Measurements from ENCODE around the gene ARPC2.

ARPC2 gene

DNA sequence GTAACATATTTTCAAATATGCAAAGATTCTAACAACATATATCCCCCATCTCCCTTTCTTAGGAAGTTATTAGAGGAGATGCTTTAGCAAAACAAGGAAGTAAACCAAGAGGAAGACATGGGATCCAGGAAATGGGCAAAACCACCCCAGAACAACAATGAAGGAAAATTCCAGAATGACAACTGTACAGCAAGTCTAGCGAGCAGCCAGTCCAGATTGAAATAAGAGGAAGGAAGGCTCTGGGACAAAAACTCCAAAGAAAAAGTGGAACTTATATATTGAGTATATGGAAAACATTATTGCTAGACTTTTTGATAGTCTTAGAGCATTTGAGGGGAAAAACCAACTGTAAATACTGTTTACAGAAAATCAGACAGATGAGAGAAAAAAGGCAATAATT lies 2.9 kb upstream of the ARPC2 start:
- no peaks in the 10 kb centered on the region for H3K27me3 ChIP-seq (ENCODE audit: control insufficient read depth in 3 of 3, insufficient read depth in 3 of 3, low read depth in 1 of 3, low read length in 3 of 3)
- H3K14ac ChIP-seq (ENCODE audit: low read length) = no peak overlapping the region
- H3K23ac ChIP-seq (ENCODE audit: low read depth, low read length, poor library complexity) = no peak overlapping the region
- peaks cover 0 to 2% of the 10 kb centered on the region in 2 donors for H3K9me3 ChIP-seq (replicated peaks in 1 of 2; ENCODE audit: control insufficient read depth in 2 of 2, insufficient read depth in 1 of 2, low read depth in 1 of 2, low read length in 2 of 2)
- H2BK15ac ChIP-seq (ENCODE audit: low read length) = no peak overlapping the region
- H2AFZ ChIP-seq (ENCODE audit: low read length) = no peak overlapping the region
- H4K8ac ChIP-seq (ENCODE audit: low read depth, low read length) = no peak overlapping the region
- no peak overlapping the region for H3K4ac ChIP-seq (ENCODE audit: low read length)
- no peak for DNase-seq (ENCODE audit: low spot score)
- H2AK5ac ChIP-seq (ENCODE audit: low read depth, low read length) = no peak overlapping the region
- no peak overlapping the region for H2BK5ac ChIP-seq (ENCODE audit: low read length)
- H3K36me3 ChIP-seq (replicated peaks in 1 of 2; ENCODE audit: control insufficient read depth in 2 of 2, insufficient read depth in 2 of 2, low read length in 2 of 2) = peaks cover 0 to under 1% of the 10 kb centered on the region in 2 donors
- H3K9ac ChIP-seq (ENCODE audit: low read depth, low read length, poor library complexity) = no peak overlapping the region
- no CpG with 5 or more reads among the region's 1 CpG for WGBS, 2 donors (ENCODE audit: extremely low coverage in 2 of 2, insufficient read length in 2 of 2, insufficient replicate concordance in 1 of 2)
- no peak overlapping the region for H2BK12ac ChIP-seq (ENCODE audit: low read length)
- H3K4me3 ChIP-seq (ENCODE audit: low read length in 2 of 2) = no peak overlapping the region
- peaks cover 0 to 4% of the 10 kb centered on the region in 2 donors for H3K4me1 ChIP-seq (ENCODE audit: control insufficient read depth in 2 of 2, insufficient read depth in 1 of 2, low read depth in 1 of 2, low read length in 2 of 2)
- H3K4me2 ChIP-seq (ENCODE audit: insufficient read depth, low read length, poor library complexity, severe bottlenecking) = no peak overlapping the region
- H3K18ac ChIP-seq (ENCODE audit: low read length) = no peak overlapping the region
- H2BK120ac ChIP-seq (ENCODE audit: low read depth, low read length) = no peak overlapping the region
- no peak overlapping the region for H4K91ac ChIP-seq (ENCODE audit: low read depth, low read length, poor library complexity)
- no peak overlapping the region for H3K27ac ChIP-seq (replicated peaks; ENCODE audit: low read length)
- H3K79me1 ChIP-seq (ENCODE audit: low read depth, low read length) = peaks cover 5% of the 10 kb centered on the region

DNA sequence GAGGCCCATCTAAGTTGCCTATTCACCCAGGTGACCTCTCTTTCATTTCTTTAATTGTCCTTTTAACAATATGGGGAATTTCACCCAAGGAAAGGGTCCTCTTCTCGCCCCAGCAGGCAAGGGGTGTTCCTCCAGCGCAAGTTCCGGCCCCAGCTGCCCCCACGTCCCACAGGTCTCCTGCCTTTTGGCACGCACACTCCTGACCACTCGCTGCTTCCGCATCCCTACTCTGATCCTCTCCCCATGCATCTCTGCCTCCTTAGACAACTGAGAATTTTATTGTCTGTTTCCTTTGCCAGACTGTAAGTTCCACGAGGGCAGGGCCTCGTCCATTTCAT lies 684 bp upstream of the ARPC2 start:
- no peaks in the 10 kb centered on the region for H3K27me3 ChIP-seq (ENCODE audit: control insufficient read depth in 3 of 3, insufficient read depth in 3 of 3, low read depth in 1 of 3, low read length in 3 of 3)
- no peaks in the 10 kb centered on the region for H3K9me3 ChIP-seq (replicated peaks in 1 of 2; ENCODE audit: control insufficient read depth in 2 of 2, insufficient read depth in 1 of 2, low read depth in 1 of 2, low read length in 2 of 2)
- no CpG with 5 or more reads among the region's 9 CpGs for WGBS, 2 donors (ENCODE audit: extremely low coverage in 2 of 2, insufficient read length in 2 of 2, insufficient replicate concordance in 1 of 2)
- H3K4me3 ChIP-seq (ENCODE audit: low read length in 2 of 2) = peak overlapping the region; percentile 90 to 100
- H2AFZ ChIP-seq (ENCODE audit: low read length) = peak overlapping the region; percentile 91
- peaks cover 0 to 22% of the 10 kb centered on the region in 2 donors for H3K36me3 ChIP-seq (replicated peaks in 1 of 2; ENCODE audit: control insufficient read depth in 2 of 2, insufficient read depth in 2 of 2, low read length in 2 of 2)
- H3K4me2 ChIP-seq (ENCODE audit: insufficient read depth, low read length, poor library complexity, severe bottlenecking) = peak overlapping the region; percentile 70
- H2AK5ac ChIP-seq (ENCODE audit: low read depth, low read length) = no peak overlapping the region
- no peak overlapping the region for H3K23ac ChIP-seq (ENCODE audit: low read depth, low read length, poor library complexity)
- H4K91ac ChIP-seq (ENCODE audit: low read depth, low read length, poor library complexity) = no peak overlapping the region
- peak overlapping the region; percentile 67 for H4K8ac ChIP-seq (ENCODE audit: low read depth, low read length)
- H2BK12ac ChIP-seq (ENCODE audit: low read length) = no peak overlapping the region
- no peak overlapping the region for H3K9ac ChIP-seq (ENCODE audit: low read depth, low read length, poor library complexity)
- H3K14ac ChIP-seq (ENCODE audit: low read length) = no peak overlapping the region
- no peak overlapping the region for H2BK15ac ChIP-seq (ENCODE audit: low read length)
- no peak overlapping the region for H2BK5ac ChIP-seq (ENCODE audit: low read length)
- DNase-seq (ENCODE audit: low spot score) = no peak
- no peak overlapping the region for H3K18ac ChIP-seq (ENCODE audit: low read length)
- no peak overlapping the region for H3K27ac ChIP-seq (replicated peaks; ENCODE audit: low read length)
- H2BK120ac ChIP-seq (ENCODE audit: low read depth, low read length) = no peak overlapping the region
- no peak overlapping the region for H3K4ac ChIP-seq (ENCODE audit: low read length)
- peaks cover 7% of the 10 kb centered on the region for H3K79me1 ChIP-seq (ENCODE audit: low read depth, low read length)
- peaks cover 2 to 4% of the 10 kb centered on the region in 2 donors for H3K4me1 ChIP-seq (ENCODE audit: control insufficient read depth in 2 of 2, insufficient read depth in 1 of 2, low read depth in 1 of 2, low read length in 2 of 2)

DNA sequence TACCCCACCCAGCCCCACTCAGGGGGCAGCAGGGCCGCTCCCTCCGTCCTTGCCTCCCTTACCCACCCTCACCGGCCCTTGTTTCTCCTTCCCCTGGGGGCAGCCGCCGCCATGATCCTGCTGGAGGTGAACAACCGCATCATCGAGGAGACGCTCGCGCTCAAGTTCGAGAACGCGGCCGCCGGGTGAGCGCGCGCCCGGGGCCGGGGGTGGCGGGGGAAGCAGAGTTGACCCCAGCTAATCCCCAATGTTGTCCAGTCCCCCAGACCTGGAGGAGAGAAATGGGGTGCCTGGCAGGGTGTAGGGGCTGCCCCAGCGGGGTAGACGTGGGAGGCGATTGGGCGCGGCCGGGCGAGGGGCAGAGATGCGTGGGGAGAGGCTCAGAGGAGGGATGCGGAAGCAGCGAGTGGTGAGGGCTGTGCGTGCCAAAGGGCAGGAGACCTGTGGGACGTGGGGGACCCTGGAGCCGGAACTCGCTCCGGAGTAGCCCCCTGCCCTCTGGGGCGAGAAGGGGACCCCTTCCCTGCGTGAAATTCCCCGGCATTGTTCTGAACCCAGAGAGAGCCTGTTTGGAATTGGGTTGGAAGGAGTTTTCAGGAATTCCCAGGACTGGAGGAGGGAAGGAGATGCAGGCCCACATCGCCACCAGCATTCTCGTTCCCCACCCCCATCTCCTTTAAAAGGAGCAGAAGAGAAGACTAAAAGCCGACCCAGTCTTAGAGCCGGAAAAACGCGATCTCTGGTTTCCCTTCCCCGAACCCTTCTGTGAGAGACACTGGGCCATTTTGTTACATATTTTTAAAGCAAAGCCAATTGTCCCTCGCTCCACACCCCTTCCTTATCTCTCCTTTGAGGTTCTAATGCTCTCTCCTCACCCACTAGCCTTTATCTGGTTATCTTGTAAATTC lies 625 bp downstream of the ARPC2 start:
- Histone ChIP-seq H3K9ac (ENCODE audit: low read depth, low read length, poor library complexity) (peak overlapping the region; percentile 95), H2BK15ac (ENCODE audit: low read length) (no peak overlapping the region), H4K8ac (ENCODE audit: low read depth, low read length) (no peak overlapping the region), H2BK5ac (ENCODE audit: low read length) (peak overlapping the region; percentile 96), H2BK120ac (ENCODE audit: low read depth, low read length) (no peak overlapping the region), H2AFZ (ENCODE audit: low read length) (peak overlapping the region; percentile 91), H3K4me3 (ENCODE audit: low read length in 2 of 2) (peak overlapping the region; percentile 90 to 100), H2BK12ac (ENCODE audit: low read length) (no peak overlapping the region), H3K23ac (ENCODE audit: low read depth, low read length, poor library complexity) (peak overlapping the region; percentile 90), H3K36me3 (replicated peaks in 1 of 2; ENCODE audit: control insufficient read depth in 2 of 2, insufficient read depth in 2 of 2, low read length in 2 of 2) (peaks cover 0 to 33% of the 10 kb centered on the region in 2 donors), H3K79me1 (ENCODE audit: low read depth, low read length) (peaks cover 7% of the 10 kb centered on the region), H3K18ac (ENCODE audit: low read length) (peak overlapping the region; percentile 97), H3K9me3 (replicated peaks in 1 of 2; ENCODE audit: control insufficient read depth in 2 of 2, insufficient read depth in 1 of 2, low read depth in 1 of 2, low read length in 2 of 2) (no peaks in the 10 kb centered on the region), H3K4me2 (ENCODE audit: insufficient read depth, low read length, poor library complexity, severe bottlenecking) (peak overlapping the region; percentile 59), H3K4ac (ENCODE audit: low read length) (no peak overlapping the region), H3K4me1 (ENCODE audit: control insufficient read depth in 2 of 2, insufficient read depth in 1 of 2, low read depth in 1 of 2, low read length in 2 of 2) (peaks cover 2 to 4% of the 10 kb centered on the region in 2 donors), H4K91ac (ENCODE audit: low read depth, low read length, poor library complexity) (no peak overlapping the region), H3K14ac (ENCODE audit: low read length) (peak overlapping the region; percentile 84), H3K27ac (replicated peaks; ENCODE audit: low read length) (peak overlapping the region; percentile 23), H3K27me3 (ENCODE audit: control insufficient read depth in 3 of 3, insufficient read depth in 3 of 3, low read depth in 1 of 3, low read length in 3 of 3) (no peaks in the 10 kb centered on the region), H2AK5ac (ENCODE audit: low read depth, low read length) (peak overlapping the region; percentile 93)
- peak; percentile 31 for DNase-seq (ENCODE audit: low spot score)
- no CpG with 5 or more reads among the region's 47 CpGs for WGBS, 2 donors (ENCODE audit: extremely low coverage in 2 of 2, insufficient read length in 2 of 2, insufficient replicate concordance in 1 of 2)

All from neuronal stem cell (in vitro differentiated cells).